Measurements from ENCODE around the gene MLN.

The MLN gene

DNA sequence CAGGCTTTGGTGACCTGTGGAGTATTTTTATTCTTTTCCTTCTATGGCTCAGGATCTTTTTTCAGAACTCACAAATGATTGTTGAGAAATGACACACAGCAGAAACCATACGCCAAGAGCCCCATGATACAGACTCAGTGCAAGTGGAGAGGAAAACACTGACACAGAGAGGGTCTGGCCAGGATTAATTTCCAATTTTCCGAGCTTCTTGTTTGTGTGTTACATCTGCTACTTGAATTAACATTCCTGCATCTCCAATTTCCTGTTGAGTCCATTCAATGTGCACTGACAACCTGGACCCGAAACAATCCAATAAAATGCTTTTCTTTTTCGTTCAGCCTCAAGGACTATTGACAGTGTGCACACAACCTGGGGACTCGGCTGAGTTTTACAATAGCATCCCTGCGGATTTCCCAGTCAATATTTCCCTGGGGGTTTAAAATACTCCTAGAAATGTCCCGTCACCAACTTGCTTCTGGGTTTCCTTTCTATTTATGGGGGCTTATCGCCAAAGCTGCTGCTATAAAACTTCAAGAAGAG, 4.9 kb upstream of the MLN start:
- Histone ChIP-seq H3K4me1 (ENCODE audit: control insufficient read depth, low read depth, low read length) (no peaks in the 10 kb centered on the region), H2BK5ac (ENCODE audit: low read length) (no peak overlapping the region), H3K79me1 (ENCODE audit: low read length) (no peaks in the 10 kb centered on the region), H3K79me2 (ENCODE audit: control insufficient read depth, insufficient read depth, low read length) (no peaks in the 10 kb centered on the region), H3K9ac (ENCODE audit: low read length) (no peak overlapping the region), H3K4ac (ENCODE audit: low read depth, low read length) (no peak overlapping the region), H3K23ac (ENCODE audit: low read length) (no peak overlapping the region), H2BK120ac (ENCODE audit: low read depth, low read length) (no peak overlapping the region), H3K18ac (ENCODE audit: low read length) (no peak overlapping the region), H4K8ac (ENCODE audit: low read depth, low read length) (no peak overlapping the region), H3K27me3 (ENCODE audit: insufficient read depth, low read length, poor library complexity) (no peaks in the 10 kb centered on the region), H3K4me2 (ENCODE audit: low read length) (no peak overlapping the region), H2BK15ac (replicated peaks; ENCODE audit: low read depth) (no peak overlapping the region), H2AK5ac (ENCODE audit: low read length) (no peak overlapping the region), H3K36me3 (ENCODE audit: control insufficient read depth, insufficient read depth, low read length) (no peaks in the 10 kb centered on the region), H3K27ac (ENCODE audit: low read depth, low read length) (no peak overlapping the region), H4K5ac (ENCODE audit: low read length) (no peak overlapping the region), H3K4me3 (ENCODE audit: low read length) (no peak overlapping the region), H3K56ac (ENCODE audit: low read length) (no peak overlapping the region)
- DNase-seq: no peak
- WGBS (ENCODE audit: extremely low coverage, insufficient coverage, low lambda C conversion rate): no CpG with 5 or more reads among the region's 8 CpGs

DNA sequence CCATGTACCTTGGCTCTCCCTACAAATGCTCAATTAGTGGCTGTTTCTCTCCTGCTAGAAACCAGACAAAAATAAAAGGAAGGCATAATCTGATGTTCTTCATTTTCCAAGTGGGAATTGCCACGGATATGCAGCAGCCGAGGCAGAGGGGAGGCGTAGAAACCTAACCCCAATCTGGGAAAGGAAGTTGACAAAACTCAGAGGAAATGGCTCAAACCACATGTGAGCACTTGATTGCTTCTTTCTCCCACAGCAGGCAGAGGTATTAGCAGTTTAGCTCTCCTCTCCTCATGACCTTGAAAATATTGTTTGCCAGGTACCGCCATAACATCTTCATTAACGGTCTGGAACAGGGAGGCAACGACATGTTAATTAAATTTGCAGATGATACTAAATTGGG, 3.8 kb upstream of the MLN start:
- H2BK15ac ChIP-seq (replicated peaks; ENCODE audit: low read depth): no peak overlapping the region
- H4K5ac ChIP-seq (ENCODE audit: low read length): no peak overlapping the region
- no peak for DNase-seq
- no peaks in the 10 kb centered on the region for H3K79me2 ChIP-seq (ENCODE audit: control insufficient read depth, insufficient read depth, low read length)
- H3K27ac ChIP-seq (ENCODE audit: low read depth, low read length): no peak overlapping the region
- H2AK5ac ChIP-seq (ENCODE audit: low read length): no peak overlapping the region
- no peak overlapping the region for H2BK5ac ChIP-seq (ENCODE audit: low read length)
- H4K8ac ChIP-seq (ENCODE audit: low read depth, low read length): no peak overlapping the region
- no peaks in the 10 kb centered on the region for H3K36me3 ChIP-seq (ENCODE audit: control insufficient read depth, insufficient read depth, low read length)
- H3K18ac ChIP-seq (ENCODE audit: low read length): no peak overlapping the region
- no peak overlapping the region for H3K4me3 ChIP-seq (ENCODE audit: low read length)
- H3K27me3 ChIP-seq (ENCODE audit: insufficient read depth, low read length, poor library complexity): no peaks in the 10 kb centered on the region
- no peak overlapping the region for H3K4ac ChIP-seq (ENCODE audit: low read depth, low read length)
- H3K4me2 ChIP-seq (ENCODE audit: low read length): no peak overlapping the region
- no peaks in the 10 kb centered on the region for H3K4me1 ChIP-seq (ENCODE audit: control insufficient read depth, low read depth, low read length)
- no peak overlapping the region for H2BK120ac ChIP-seq (ENCODE audit: low read depth, low read length)
- no peaks in the 10 kb centered on the region for H3K79me1 ChIP-seq (ENCODE audit: low read length)
- no CpG with 5 or more reads among the region's 6 CpGs for WGBS (ENCODE audit: extremely low coverage, insufficient coverage, low lambda C conversion rate)
- no peak overlapping the region for H3K9ac ChIP-seq (ENCODE audit: low read length)
- no peak overlapping the region for H3K23ac ChIP-seq (ENCODE audit: low read length)
- no peak overlapping the region for H3K56ac ChIP-seq (ENCODE audit: low read length)

DNA sequence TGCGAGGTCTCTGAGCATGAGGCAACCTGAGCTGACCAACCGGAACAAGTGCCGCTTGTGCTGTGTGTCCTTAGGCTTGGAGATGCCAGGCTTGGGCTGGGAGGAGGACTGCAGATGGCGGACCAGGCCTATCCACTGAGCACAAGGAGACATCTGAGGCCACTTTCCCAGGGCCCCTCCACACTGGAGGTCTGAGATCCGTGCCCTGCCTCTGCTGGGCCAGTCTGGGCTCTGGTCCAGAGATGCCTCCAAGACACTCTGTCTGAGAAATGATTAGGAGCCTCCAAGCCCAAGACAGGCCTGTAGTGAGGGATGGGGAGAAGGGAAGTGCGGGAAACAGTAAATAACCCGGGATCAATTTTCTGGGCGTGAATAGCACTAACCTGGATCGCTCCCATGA, 3.0 kb upstream of the MLN start:
- Histone ChIP-seq H2BK120ac (ENCODE audit: low read depth, low read length) (no peak overlapping the region), H2BK15ac (replicated peaks; ENCODE audit: low read depth) (no peak overlapping the region), H3K27ac (ENCODE audit: low read depth, low read length) (no peak overlapping the region), H3K4me2 (ENCODE audit: low read length) (no peak overlapping the region), H3K56ac (ENCODE audit: low read length) (no peak overlapping the region), H4K8ac (ENCODE audit: low read depth, low read length) (no peak overlapping the region), H3K4me1 (ENCODE audit: control insufficient read depth, low read depth, low read length) (no peaks in the 10 kb centered on the region), H2BK5ac (ENCODE audit: low read length) (no peak overlapping the region), H2AK5ac (ENCODE audit: low read length) (no peak overlapping the region), H3K36me3 (ENCODE audit: control insufficient read depth, insufficient read depth, low read length) (no peaks in the 10 kb centered on the region), H4K5ac (ENCODE audit: low read length) (no peak overlapping the region), H3K18ac (ENCODE audit: low read length) (no peak overlapping the region), H3K23ac (ENCODE audit: low read length) (no peak overlapping the region), H3K27me3 (ENCODE audit: insufficient read depth, low read length, poor library complexity) (no peaks in the 10 kb centered on the region), H3K4ac (ENCODE audit: low read depth, low read length) (no peak overlapping the region), H3K79me1 (ENCODE audit: low read length) (no peaks in the 10 kb centered on the region), H3K79me2 (ENCODE audit: control insufficient read depth, insufficient read depth, low read length) (no peaks in the 10 kb centered on the region), H3K4me3 (ENCODE audit: low read length) (no peak overlapping the region), H3K9ac (ENCODE audit: low read length) (no peak overlapping the region)
- no CpG with 5 or more reads among the region's 9 CpGs for whole genome bisulfite sequencing (ENCODE audit: extremely low coverage, insufficient coverage, low lambda C conversion rate)
- DNase-seq: no peak

DNA sequence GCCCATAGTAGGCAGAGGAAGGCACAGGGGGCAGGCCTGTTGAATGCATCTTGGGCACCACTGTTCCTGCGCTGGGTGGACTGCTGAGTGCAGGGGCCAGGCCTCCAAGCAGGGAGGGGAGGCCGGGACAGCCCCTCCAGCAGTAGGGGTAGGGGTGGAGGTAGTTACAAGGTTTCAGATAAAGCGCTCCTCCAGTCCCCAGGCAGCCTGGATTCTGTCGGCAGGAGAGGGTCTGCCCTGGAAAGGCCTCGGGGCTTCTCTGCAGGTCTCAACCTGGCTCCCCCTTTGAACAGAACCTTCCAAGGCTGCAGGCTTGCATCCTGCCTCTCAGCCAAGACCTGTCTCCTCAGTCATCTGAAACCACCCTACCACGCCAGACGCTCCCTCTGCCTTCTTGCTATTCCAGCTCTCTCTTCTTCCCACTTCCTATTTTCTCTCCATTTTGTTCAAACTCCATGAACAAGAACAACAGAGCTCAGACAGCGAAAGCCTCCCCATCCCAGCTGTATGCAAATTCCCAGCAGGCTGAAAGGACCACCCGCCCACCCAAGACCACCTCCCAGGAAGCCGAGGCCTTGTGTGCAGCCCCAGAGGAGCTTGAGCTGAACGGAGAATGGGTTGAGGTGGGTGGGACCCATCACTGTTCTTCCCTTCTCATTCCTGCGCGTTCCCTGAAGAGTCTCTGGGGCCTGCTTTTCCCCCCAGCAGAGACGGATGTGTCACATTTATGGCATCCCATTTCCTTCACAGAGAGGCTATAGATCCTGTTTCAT, 1.4 kb downstream of the MLN start:
- H2BK5ac ChIP-seq (ENCODE audit: low read length): no peak overlapping the region
- no peaks in the 10 kb centered on the region for H3K79me2 ChIP-seq (ENCODE audit: control insufficient read depth, insufficient read depth, low read length)
- no peak overlapping the region for H3K27ac ChIP-seq (ENCODE audit: low read depth, low read length)
- H3K18ac ChIP-seq (ENCODE audit: low read length): no peak overlapping the region
- H2AK5ac ChIP-seq (ENCODE audit: low read length): no peak overlapping the region
- no peaks in the 10 kb centered on the region for H3K79me1 ChIP-seq (ENCODE audit: low read length)
- no CpG with 5 or more reads among the region's 14 CpGs for WGBS (ENCODE audit: extremely low coverage, insufficient coverage, low lambda C conversion rate)
- no peak overlapping the region for H2BK120ac ChIP-seq (ENCODE audit: low read depth, low read length)
- no peak overlapping the region for H3K9ac ChIP-seq (ENCODE audit: low read length)
- no peak overlapping the region for H2BK15ac ChIP-seq (replicated peaks; ENCODE audit: low read depth)
- H4K5ac ChIP-seq (ENCODE audit: low read length): no peak overlapping the region
- no peak overlapping the region for H3K4me2 ChIP-seq (ENCODE audit: low read length)
- H3K27me3 ChIP-seq (ENCODE audit: insufficient read depth, low read length, poor library complexity): no peaks in the 10 kb centered on the region
- H3K4me3 ChIP-seq (ENCODE audit: low read length): no peak overlapping the region
- H3K4me1 ChIP-seq (ENCODE audit: control insufficient read depth, low read depth, low read length): no peaks in the 10 kb centered on the region
- no peak overlapping the region for H3K56ac ChIP-seq (ENCODE audit: low read length)
- no peak for DNase-seq
- H3K23ac ChIP-seq (ENCODE audit: low read length): no peak overlapping the region
- H3K36me3 ChIP-seq (ENCODE audit: control insufficient read depth, insufficient read depth, low read length): no peaks in the 10 kb centered on the region
- no peak overlapping the region for H3K4ac ChIP-seq (ENCODE audit: low read depth, low read length)
- no peak overlapping the region for H4K8ac ChIP-seq (ENCODE audit: low read depth, low read length)

DNA sequence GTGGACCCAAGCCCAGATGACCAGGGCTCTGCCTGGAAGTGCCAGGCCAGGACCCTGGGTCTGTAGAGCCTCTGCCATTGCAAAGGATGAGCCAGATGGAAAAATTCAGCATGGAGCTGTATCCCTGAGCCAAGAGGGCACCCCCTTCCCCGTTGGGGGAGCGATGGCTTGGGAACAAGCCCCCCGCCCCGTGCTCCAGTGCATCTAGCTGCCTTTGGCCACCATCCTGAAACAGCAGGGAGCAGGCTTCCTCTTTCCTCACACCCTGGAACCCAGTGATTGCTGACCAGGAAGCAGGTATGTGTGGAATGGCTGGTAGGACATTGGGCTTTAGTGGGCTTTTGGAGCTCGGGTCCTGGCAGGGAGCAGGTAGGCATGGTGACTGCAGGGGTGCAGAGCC, 2.2 kb downstream of the MLN start:
- no peak overlapping the region for H2BK120ac ChIP-seq (ENCODE audit: low read depth, low read length)
- no peak overlapping the region for H2AK5ac ChIP-seq (ENCODE audit: low read length)
- H4K5ac ChIP-seq (ENCODE audit: low read length): no peak overlapping the region
- no peaks in the 10 kb centered on the region for H3K79me1 ChIP-seq (ENCODE audit: low read length)
- H3K4me1 ChIP-seq (ENCODE audit: control insufficient read depth, low read depth, low read length): no peaks in the 10 kb centered on the region
- no peak overlapping the region for H3K56ac ChIP-seq (ENCODE audit: low read length)
- H3K27me3 ChIP-seq (ENCODE audit: insufficient read depth, low read length, poor library complexity): no peaks in the 10 kb centered on the region
- H4K8ac ChIP-seq (ENCODE audit: low read depth, low read length): no peak overlapping the region
- no peak overlapping the region for H3K27ac ChIP-seq (ENCODE audit: low read depth, low read length)
- no peak overlapping the region for H3K4me2 ChIP-seq (ENCODE audit: low read length)
- H3K4ac ChIP-seq (ENCODE audit: low read depth, low read length): no peak overlapping the region
- no CpG with 5 or more reads among the region's 5 CpGs for WGBS (ENCODE audit: extremely low coverage, insufficient coverage, low lambda C conversion rate)
- no peak overlapping the region for H2BK15ac ChIP-seq (replicated peaks; ENCODE audit: low read depth)
- no peak for DNase-seq
- no peak overlapping the region for H3K23ac ChIP-seq (ENCODE audit: low read length)
- H2BK5ac ChIP-seq (ENCODE audit: low read length): no peak overlapping the region
- H3K36me3 ChIP-seq (ENCODE audit: control insufficient read depth, insufficient read depth, low read length): no peaks in the 10 kb centered on the region
- H3K4me3 ChIP-seq (ENCODE audit: low read length): no peak overlapping the region
- no peak overlapping the region for H3K18ac ChIP-seq (ENCODE audit: low read length)
- H3K9ac ChIP-seq (ENCODE audit: low read length): no peak overlapping the region
- H3K79me2 ChIP-seq (ENCODE audit: control insufficient read depth, insufficient read depth, low read length): no peaks in the 10 kb centered on the region
